SKM-1 treated with dmso at 0.1 percent for 144 hours (cell line): ENCODE results near the gene FAM222A.

Experiments used
- DNase-seq: peaks from one replicate; lab custom pipeline; 2025; ENCODE audit not compliant: unreplicated experiment; lab: John Stamatoyannopoulos, UW

FAM222A gene

GRCh38 chr12:109710747-109711595, 2.7 kb upstream of the FAM222A start:
- no peak for DNase-seq

GRCh38 chr12:109711596-109712461, 1.8 kb upstream of the FAM222A start:
- DNase-seq: no peak

- no peak for DNase-seq
Observed at GRCh38 chr12:109714141-109714912, 702 bp downstream of the FAM222A start.

GRCh38 chr12:109714913-109715244, 1.3 kb downstream of the FAM222A start:
- DNase-seq: no peak

GRCh38 chr12:109715310-109716091, 1.9 kb downstream of the FAM222A start:
- no peak for DNase-seq

- DNase-seq: no peak
Observed at GRCh38 chr12:109716092-109716479, 2.5 kb downstream of the FAM222A start.

- no peak for DNase-seq
Observed at GRCh38 chr12:109716512-109717389, 3.1 kb downstream of the FAM222A start.

GRCh38 chr12:109717390-109718357, 4.0 kb downstream of the FAM222A start:
- DNase-seq: no peak

GRCh38 chr12:109718390-109718789, 4.8 kb downstream of the FAM222A start:
- DNase-seq: no peak

GRCh38 chr12:109719123-109720022, 5.7 kb downstream of the FAM222A start:
- DNase-seq: no peak

- DNase-seq: no peak
Observed at GRCh38 chr12:109720152-109720856, 6.7 kb downstream of the FAM222A start.

- DNase-seq: no peak
Observed at GRCh38 chr12:109720857-109721189, 7.2 kb downstream of the FAM222A start.

GRCh38 chr12:109721276-109721675, 7.7 kb downstream of the FAM222A start:
- DNase-seq: no peak

GRCh38 chr12:109722022-109722720, 8.5 kb downstream of the FAM222A start:
- no peak for DNase-seq

GRCh38 chr12:109722721-109723094, 9.1 kb downstream of the FAM222A start:
- DNase-seq: no peak

GRCh38 chr12:109723311-109723881, 9.8 kb downstream of the FAM222A start:
- no peak for DNase-seq
